ENCODE measurements around the gene TRIM23. TPM values are rescaled to one million over a fixed set of nuclear protein-coding genes. Genes with fewer than 3 reads are reported as not detected.
A peak's percentile ranks its signal among the peaks of the same experiment; 100 is the strongest.
"Not testable (repeated sequence)": the region's sequence is repeated elsewhere in the genome, so short reads cannot be mapped to it uniquely, and the experiment has no call there.

TRIM23 gene
- total RNA-seq, 1 experiment from 2014 or later: 13.5 TPM

DNA sequence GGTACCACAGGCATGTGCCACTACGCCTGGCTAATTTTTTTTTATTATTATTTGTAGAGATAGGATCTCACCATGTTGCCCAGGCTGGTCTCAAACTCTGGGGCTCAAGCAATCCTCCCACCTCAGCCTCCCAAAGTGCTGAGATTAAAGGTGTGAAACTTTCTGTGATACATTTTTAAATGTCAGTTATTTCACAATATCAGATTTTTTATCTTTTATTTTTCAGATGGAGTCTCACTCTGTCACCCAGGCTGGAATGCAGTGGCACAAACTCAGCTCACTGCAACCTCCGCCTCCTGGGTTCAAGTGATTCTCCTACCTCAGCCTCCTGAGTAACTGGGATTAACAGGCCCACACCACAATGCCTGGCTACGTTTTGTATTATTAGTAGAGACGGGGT is 2.2 kb downstream of the TRIM23 start:
- H3K4me3 ChIP-seq: not testable (repeated sequence)

DNA sequence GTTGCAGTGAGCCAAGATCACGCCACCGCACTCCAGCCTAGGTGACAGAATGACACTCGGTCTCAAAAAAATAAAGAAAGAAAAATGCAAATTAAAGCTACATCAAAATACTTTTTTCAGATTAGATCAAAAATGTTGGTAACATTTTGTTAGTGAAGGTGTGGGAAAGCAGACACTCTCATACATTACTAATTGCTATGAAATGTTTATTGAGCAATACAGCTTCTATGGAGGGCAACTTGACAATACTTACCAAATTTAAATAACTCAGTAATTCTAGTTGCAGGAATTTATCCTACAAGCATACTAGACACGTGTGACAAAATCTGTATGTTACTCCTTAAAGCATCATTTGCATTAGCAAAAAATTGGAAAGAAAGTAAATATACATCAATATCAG is 4.1 kb downstream of the TRIM23 start:
- Histone ChIP-seq H3K4me3 (no peak overlapping the region), H3K36me3 (no peaks in the 10 kb centered on the region; the same call in 1 of the 2 replicates), H3K27me3 (replicated peaks) (no peaks in the 10 kb centered on the region), H3K4me1 (replicated peaks) (peaks cover 6% of the 10 kb centered on the region; the same call in 1 of the 2 replicates), H3K27ac (no peak overlapping the region), H3K9me3 (replicated peaks) (no peaks in the 10 kb centered on the region)
- no peak for DNase-seq (ENCODE audit: low read depth in 1 of 2, low spot score in 2 of 2)

More for the DNA sequence above, 2.2 kb downstream of the TRIM23 start:
- not testable (repeated sequence) for H3K9me3 ChIP-seq (replicated peaks); DNase-seq (ENCODE audit: low read depth in 1 of 2, low spot score in 2 of 2); H3K27ac ChIP-seq; H3K27me3 ChIP-seq (replicated peaks); H3K36me3 ChIP-seq
- peaks cover 12% of the 10 kb centered on the region for H3K4me1 ChIP-seq (replicated peaks)

DNA sequence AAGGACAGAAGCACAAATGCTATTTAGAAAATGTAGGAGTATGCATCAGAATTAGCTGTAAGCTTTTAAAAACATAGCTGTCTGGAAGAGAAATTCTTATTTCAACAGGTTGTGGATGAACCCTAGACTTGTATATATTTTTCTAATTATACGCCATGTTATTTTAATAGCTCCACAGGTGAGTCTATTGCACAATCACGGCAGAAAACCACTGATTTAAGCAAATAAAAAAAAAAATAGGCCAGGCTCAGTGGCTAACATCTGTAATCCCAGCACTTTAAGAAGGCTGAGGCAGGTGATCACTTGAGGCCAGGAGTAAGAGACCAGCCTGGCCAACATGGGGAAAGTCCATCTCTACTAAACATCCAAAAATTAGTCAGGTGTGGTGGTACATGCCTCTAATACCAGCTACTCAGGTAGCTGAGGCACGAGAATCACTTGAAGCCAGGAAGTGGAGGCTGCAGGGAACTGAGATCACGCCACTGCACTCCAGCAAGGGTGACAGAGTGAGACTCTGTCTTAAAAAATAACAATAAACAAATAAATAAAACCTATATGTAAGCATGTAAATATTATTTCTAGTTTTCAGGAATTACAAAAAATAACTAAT is 11.7 kb downstream of the TRIM23 start:
- no peaks in the 10 kb centered on the region for H3K9me3 ChIP-seq (replicated peaks)
- H3K36me3 ChIP-seq: peaks cover 36% of the 10 kb centered on the region
- no peak for DNase-seq (ENCODE audit: low read depth in 1 of 2, low spot score in 2 of 2)
- H3K27ac ChIP-seq: no peak overlapping the region
- no peaks in the 10 kb centered on the region for H3K4me1 ChIP-seq (replicated peaks)
- H3K27me3 ChIP-seq (replicated peaks): no peaks in the 10 kb centered on the region
- H3K4me3 ChIP-seq: no peak overlapping the region

DNA sequence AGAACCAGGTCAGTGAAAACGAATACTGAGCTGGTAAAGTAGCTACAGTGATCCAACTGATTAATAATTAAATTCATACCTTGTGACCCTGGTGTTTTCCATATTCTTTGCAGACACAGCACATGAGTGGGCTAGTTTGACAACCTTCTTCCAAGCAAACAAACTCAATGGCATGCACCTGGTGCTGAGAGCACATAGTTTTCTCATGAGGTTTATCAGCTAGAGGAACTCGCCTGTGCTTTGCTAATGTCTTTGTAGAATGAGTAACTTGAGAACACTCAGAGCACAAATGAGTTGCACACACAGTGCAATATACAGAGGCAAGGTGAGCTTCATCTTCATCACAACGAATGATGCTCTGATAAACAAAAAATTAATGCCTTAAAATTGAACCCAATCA is 12.6 kb downstream of the TRIM23 start:
- Histone ChIP-seq H3K9me3 (replicated peaks) (no peaks in the 10 kb centered on the region), H3K27me3 (replicated peaks) (no peaks in the 10 kb centered on the region), H3K36me3 (peaks cover 43% of the 10 kb centered on the region), H3K4me1 (replicated peaks) (no peaks in the 10 kb centered on the region), H3K4me3 (no peak overlapping the region), H3K27ac (no peak overlapping the region)
- DNase-seq (ENCODE audit: low read depth in 1 of 2, low spot score in 2 of 2): no peak

DNA sequence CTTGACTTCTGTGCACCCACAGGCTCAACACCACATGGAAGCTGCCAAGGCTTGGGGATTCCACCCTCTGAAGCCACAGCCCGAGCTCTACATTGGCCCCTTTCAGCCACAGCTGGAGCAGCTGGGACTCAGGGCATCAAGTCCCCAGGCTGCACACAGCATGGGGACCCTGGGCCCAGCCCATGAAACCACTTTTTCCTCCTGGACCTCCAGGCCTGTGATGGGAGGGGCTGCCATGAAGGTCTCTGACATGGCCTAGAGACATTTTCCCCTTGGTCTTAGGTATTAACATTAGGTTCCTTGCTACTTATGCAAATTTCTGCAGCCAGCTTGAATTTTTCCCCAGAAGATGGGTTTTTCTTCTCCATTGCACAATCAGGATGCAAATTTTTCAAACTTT is 22.4 kb downstream of the TRIM23 start:
- not testable (repeated sequence) for H3K4me1 ChIP-seq (replicated peaks); H3K4me3 ChIP-seq; DNase-seq (ENCODE audit: low read depth in 1 of 2, low spot score in 2 of 2); H3K27ac ChIP-seq; H3K27me3 ChIP-seq (replicated peaks); H3K9me3 ChIP-seq (replicated peaks)
- peaks cover 74% of the 10 kb centered on the region for H3K36me3 ChIP-seq

DNA sequence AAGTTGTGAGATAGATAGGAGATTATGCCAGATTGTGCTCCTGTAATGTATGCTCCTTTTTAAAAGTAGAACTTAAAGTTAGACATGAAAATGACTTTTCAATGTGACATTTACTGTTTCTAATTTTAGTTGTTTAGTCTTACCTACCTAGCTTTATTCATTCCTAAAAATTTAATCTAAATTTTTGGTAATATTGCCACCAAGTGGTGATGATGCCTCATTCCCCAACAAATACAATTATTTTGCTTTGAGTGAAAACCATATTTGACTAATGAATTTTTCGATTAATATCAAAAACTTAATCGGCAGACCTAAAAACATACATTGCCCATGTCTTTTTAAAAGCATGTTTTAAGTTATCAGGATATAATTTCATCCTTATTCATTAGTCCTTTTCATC is 35.4 kb downstream of the TRIM23 start:
- no peak for DNase-seq (ENCODE audit: low read depth in 1 of 2, low spot score in 2 of 2)
- H3K36me3 ChIP-seq: peaks cover 72% of the 10 kb centered on the region

DNA sequence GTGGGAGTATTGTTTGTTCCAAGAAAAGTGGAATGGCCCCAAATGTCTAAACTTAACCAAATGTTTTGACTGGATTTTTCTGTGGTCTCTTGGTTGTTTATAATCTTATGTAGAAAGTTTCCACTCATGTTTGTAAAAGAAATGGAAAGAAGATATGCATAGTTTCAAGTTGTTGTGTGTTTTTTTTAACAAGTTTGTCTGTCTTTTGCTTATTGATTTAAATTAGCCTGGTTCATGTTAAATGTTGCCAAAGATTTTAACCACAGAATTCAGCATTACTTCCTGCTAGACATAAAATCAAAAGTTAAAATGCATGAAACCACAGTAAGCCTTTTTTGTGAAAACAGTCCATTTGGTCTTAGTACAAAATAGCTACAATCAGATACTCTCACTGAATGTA is 47.0 kb downstream of the TRIM23 start:
- no peak overlapping the region for H3K4me3 ChIP-seq
- H3K27ac ChIP-seq: no peak overlapping the region
- DNase-seq (ENCODE audit: low read depth in 1 of 2, low spot score in 2 of 2): peak in 1 of 2 experiments; percentile 5
- no peaks in the 10 kb centered on the region for H3K9me3 ChIP-seq (replicated peaks)
- H3K27me3 ChIP-seq (replicated peaks): no peaks in the 10 kb centered on the region
- peaks cover 62% of the 10 kb centered on the region for H3K36me3 ChIP-seq
- H3K4me1 ChIP-seq (replicated peaks): no peaks in the 10 kb centered on the region; the same call in 1 of the 2 replicates

More for the DNA sequence above, 35.4 kb downstream of the TRIM23 start:
- Histone ChIP-seq H3K9me3 (replicated peaks) (no peaks in the 10 kb centered on the region), H3K4me3 (no peak overlapping the region), H3K27ac (no peak overlapping the region), H3K27me3 (replicated peaks) (no peaks in the 10 kb centered on the region), H3K4me1 (replicated peaks) (no peaks in the 10 kb centered on the region)

DNA sequence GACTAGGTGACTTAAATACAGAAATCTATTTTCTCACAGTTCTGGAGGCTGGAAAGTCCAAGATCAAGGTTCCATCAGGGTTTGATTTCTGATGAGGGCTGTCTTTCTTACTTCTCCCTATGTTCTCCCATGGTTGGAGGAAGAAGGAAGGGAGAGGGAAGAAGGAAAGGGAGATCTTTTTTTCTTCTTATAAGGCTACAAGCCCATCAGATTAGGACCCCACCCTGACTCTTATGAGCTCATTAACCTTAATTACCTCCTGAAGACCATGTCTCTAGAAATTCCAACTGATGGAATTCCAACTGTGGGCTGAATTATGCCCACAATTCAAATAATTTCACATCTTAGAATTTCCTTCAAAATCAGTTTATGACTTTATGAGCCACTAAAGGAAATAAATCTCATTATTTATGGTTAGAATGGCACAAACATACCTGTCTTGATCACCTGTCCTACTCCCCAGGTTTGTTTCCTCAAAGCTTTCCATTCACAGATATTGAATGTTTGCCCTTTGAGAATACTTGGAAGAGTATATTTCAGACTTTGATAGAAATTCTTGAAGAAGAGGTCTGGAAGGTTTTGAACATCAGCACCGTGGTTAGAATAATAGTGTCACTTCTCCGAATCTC is 53.4 kb downstream of the TRIM23 start:
- H3K27me3 ChIP-seq (replicated peaks): no peaks in the 10 kb centered on the region
- H3K9me3 ChIP-seq (replicated peaks): no peaks in the 10 kb centered on the region
- H3K4me3 ChIP-seq: no peak overlapping the region
- H3K27ac ChIP-seq: no peak overlapping the region
- H3K4me1 ChIP-seq (replicated peaks): no peaks in the 10 kb centered on the region
- no peak for DNase-seq (ENCODE audit: low read depth in 1 of 2, low spot score in 2 of 2)
- H3K36me3 ChIP-seq: peaks cover 59% of the 10 kb centered on the region

DNA sequence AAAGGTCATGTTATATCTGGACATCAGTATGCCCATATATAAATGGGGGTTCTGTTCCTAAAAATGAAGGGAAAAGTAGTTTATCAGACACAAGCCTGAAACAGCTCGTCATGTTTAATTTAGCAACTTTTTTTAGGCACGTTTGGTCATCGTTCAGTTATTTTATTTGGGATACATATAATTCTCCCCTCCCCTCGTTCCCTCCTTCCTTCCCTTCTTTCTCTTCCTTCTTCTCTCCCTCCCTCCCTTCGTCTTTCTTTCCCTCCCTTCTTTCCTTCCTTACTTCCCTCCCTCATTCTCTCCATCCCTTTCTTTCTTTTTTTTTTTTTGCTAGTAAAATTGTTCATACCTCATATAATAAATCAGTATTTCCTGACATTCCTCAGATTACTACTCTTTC is 57.6 kb downstream of the TRIM23 start:
- no peak for DNase-seq (ENCODE audit: low read depth in 1 of 2, low spot score in 2 of 2)
- Histone ChIP-seq H3K4me3 (no peak overlapping the region), H3K27ac (no peak overlapping the region), H3K36me3 (peaks cover 30% of the 10 kb centered on the region), H3K27me3 (replicated peaks) (no peaks in the 10 kb centered on the region), H3K4me1 (replicated peaks) (peaks cover 5% of the 10 kb centered on the region), H3K9me3 (replicated peaks) (no peaks in the 10 kb centered on the region)

DNA sequence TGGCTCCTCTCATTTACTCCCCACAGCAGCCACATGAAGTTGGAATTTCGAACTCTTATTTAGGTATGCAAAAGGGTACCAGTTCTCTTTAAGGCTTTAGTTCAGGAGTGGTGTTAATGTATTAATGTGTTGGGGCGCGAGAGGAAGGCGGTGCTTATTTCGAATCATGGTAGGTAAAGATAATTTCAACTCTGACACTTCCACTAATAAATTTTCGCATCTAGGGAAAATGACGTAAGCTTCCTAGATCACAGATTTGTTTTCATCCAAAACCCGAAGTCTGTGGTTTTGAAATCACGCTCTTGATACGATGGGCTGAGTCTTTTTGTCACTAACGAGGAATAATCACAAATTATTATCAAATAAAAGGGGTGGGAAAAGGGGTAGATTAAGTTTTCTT is 60.4 kb downstream of the TRIM23 start:
- peak overlapping the region; percentile 63 for H3K4me3 ChIP-seq
- H3K9me3 ChIP-seq (replicated peaks): no peaks in the 10 kb centered on the region
- peaks cover 5% of the 10 kb centered on the region for H3K4me1 ChIP-seq (replicated peaks)
- peak overlapping the region; percentile 73 for H3K27ac ChIP-seq
- H3K27me3 ChIP-seq (replicated peaks): no peaks in the 10 kb centered on the region
- peaks cover 19% of the 10 kb centered on the region for H3K36me3 ChIP-seq
- no peak for DNase-seq (ENCODE audit: low read depth in 1 of 2, low spot score in 2 of 2)

DNA sequence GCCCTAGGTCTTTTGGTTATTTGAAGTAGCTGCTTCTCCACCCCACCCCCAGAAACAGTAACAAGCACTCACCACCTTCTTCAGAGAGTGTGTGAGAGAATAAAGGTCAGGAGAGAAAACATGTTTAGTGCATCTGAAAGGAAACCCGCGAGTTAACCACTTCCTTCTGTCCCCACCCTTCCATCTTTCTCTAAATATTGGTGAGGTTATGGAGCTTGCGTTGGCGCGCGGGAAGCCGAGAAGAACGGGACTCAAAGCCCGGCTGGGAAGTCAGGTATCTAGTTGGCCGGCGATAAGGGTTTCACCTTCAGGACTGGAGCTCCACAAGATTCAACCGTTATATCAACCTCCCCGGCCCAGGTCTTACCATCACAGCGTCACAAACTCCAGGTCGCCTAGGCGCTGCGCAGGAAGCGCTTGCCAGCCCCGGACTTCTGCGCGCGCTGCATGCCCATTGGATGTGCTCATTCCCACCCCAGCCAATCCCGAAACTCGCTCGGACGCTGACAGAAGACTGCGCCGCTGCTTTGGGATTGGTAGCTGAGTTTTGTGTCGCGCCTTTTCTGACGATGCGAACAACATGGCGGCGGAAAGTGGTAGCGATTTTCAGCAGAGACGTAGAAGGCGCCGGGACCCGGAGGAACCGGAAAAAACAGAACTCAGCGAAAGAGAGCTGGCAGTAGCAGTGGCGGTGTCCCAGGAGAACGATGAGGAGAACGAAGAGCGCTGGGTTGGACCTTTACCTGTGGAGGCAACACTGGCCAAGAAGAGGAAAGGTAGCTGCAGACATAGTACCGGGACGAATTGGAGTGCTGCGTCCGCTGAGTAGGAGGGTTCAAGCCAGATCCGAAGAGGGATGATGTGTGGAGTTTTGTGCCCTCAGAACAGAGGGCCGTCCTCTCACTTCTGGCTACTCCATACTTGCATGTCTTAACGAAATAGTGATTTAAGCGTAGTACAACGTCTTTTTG is 61.1 kb downstream of the TRIM23 start, which contains the start of the genes CENPK and PPWD1:
Gene CENPK (minus strand): TSS at position 438 of the 971 bp plus-strand sequence. CDS start 8,261 bp downstream, outside the sequence.
Gene PPWD1 (plus strand): TSS at position 566 of the 971 bp plus-strand sequence. CDS start 15 bp downstream, at position 581.
- Histone ChIP-seq H3K4me3 (peak within 1 kb of the TSS; percentile 63), H3K4me1 (replicated peaks) (peaks cover 5% of the 10 kb centered on the region), H3K36me3 (peaks cover 22% of the 10 kb centered on the region), H3K27me3 (replicated peaks) (no peaks in the 10 kb centered on the region), H3K9me3 (replicated peaks) (no peaks in the 10 kb centered on the region), H3K27ac (peak within 1 kb of the TSS; percentile 73)
- DNase-seq (ENCODE audit: low read depth in 1 of 2, low spot score in 2 of 2): peak; percentile 90 to 95

DNA sequence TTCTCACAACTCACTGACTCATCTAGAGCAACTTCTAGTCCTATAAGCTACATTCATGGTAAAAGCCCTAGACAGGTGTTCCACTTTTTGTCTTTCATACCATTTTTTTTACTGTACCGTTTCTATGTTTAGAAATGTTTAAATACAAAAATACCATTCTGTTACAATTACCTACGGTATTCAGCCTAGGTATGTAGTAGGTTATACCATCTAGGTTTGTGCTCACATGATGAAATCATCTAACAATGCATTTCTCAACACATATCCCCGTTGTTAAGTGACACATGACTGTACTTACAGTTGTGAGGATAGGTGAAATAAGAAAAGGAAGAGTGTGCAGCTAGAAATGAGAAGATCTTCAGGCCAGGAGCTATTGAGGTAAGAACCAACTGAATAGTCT is 67.4 kb downstream of the TRIM23 start:
- no peak overlapping the region for H3K4me3 ChIP-seq
- H3K9me3 ChIP-seq (replicated peaks): no peaks in the 10 kb centered on the region
- H3K4me1 ChIP-seq (replicated peaks): peaks cover 7% of the 10 kb centered on the region
- DNase-seq (ENCODE audit: low read depth in 1 of 2, low spot score in 2 of 2): no peak
- H3K36me3 ChIP-seq: peaks cover 49% of the 10 kb centered on the region
- H3K27ac ChIP-seq: no peak overlapping the region
- no peaks in the 10 kb centered on the region for H3K27me3 ChIP-seq (replicated peaks)

DNA sequence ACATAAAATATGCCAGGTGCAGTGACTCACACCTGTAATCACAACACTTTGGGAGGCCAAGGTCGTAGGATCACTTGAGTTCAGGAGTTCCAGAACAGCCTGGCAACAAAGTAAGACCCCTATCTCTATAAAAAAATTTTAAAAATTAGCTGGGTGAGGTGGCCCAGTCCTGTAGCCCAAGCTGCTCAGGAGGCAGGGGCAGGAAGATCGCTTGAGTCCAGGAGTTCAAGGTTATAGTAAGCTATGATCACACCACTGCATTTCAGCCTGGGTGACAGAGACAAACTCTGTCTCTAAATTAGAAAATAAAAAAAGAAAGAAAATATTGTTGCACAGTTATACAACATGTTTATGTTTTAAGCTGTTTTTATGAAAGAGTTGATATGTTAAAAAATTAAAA is 68.0 kb downstream of the TRIM23 start:
- Histone ChIP-seq H3K9me3 (replicated peaks) (no peaks in the 10 kb centered on the region), H3K36me3 (peaks cover 47% of the 10 kb centered on the region), H3K27ac (no peak overlapping the region), H3K27me3 (replicated peaks) (no peaks in the 10 kb centered on the region), H3K4me3 (no peak overlapping the region), H3K4me1 (replicated peaks) (peaks cover 7% of the 10 kb centered on the region; the same call in 1 of the 2 replicates)
- DNase-seq (ENCODE audit: low read depth in 1 of 2, low spot score in 2 of 2): no peak

All from SJSA1 (cell line).